Osteocyte (in vitro differentiated cells): ENCODE results near the gene PRKN. TPM values are rescaled to one million over a fixed set of nuclear protein-coding genes. Genes with fewer than 3 reads are reported as not detected.

Experiments
- DNase-seq: peaks from one replicate; pipeline ENCODE4 v3.0.0; 2021; ENCODE audit warnings: mixed read lengths; ENCODE audit not compliant: unreplicated experiment; ENCODE audit errors: extremely low spot score
- H3K27ac Mint-ChIP-seq: one replicate; pipeline ENCODE4 v1.8.0; 2021; ENCODE audit warnings: mild to moderate bottlenecking, mixed read lengths; ENCODE audit not compliant: unreplicated experiment
- H3K27me3 Mint-ChIP-seq: one replicate; pipeline ENCODE4 v1.8.0; 2021; ENCODE audit warnings: mixed read lengths; ENCODE audit not compliant: unreplicated experiment
- H3K36me3 Mint-ChIP-seq: one replicate; pipeline ENCODE4 v1.8.0; 2021; ENCODE audit warnings: mixed read lengths; ENCODE audit not compliant: unreplicated experiment
- H3K4me1 Mint-ChIP-seq: one replicate; pipeline ENCODE4 v1.8.0; 2021; ENCODE audit warnings: mixed read lengths; ENCODE audit not compliant: unreplicated experiment
- H3K4me3 Mint-ChIP-seq: one replicate; pipeline ENCODE4 v1.8.0; 2021; ENCODE audit warnings: mild to moderate bottlenecking, moderate library complexity, mixed read lengths; ENCODE audit not compliant: unreplicated experiment
- H3K9me3 Mint-ChIP-seq: one replicate; pipeline ENCODE4 v1.8.0; 2021; ENCODE audit warnings: mixed read lengths; ENCODE audit not compliant: unreplicated experiment
- total RNA-seq: library from RNA; stranded (reverse); gene quantifications from 2 replicates; pipeline ENCODE4 v1.2.1, GENCODE V29; 2021
- TF ChIP-seq, protein P1 (sequence below): fragments of 200-600 bp; sonication (generic); IDR thresholded peaks from 2 replicates; pipeline ENCODE4 v1.5.0; 2021; ENCODE audit warnings: antibody characterized with exemption, mild to moderate bottlenecking, moderate library complexity

The PRKN gene
- total RNA-seq, 1 donor from 2014 or later, result 13.4 TPM

GRCh38 chr6:162666246-162666645 lies 61.3 kb downstream of the PRKN start:
- Mint-ChIP-seq H3K4me1 (peaks cover 9% of the 10 kb centered on the region), H3K36me3 (peaks cover 5% of the 10 kb centered on the region), H3K27ac (no peak overlapping the region), H3K4me3 (no peak overlapping the region), H3K27me3 (no peaks in the 10 kb centered on the region), H3K9me3 (peaks cover 8% of the 10 kb centered on the region)
- no peak for DNase-seq
- TF ChIP-seq, protein P1, sequence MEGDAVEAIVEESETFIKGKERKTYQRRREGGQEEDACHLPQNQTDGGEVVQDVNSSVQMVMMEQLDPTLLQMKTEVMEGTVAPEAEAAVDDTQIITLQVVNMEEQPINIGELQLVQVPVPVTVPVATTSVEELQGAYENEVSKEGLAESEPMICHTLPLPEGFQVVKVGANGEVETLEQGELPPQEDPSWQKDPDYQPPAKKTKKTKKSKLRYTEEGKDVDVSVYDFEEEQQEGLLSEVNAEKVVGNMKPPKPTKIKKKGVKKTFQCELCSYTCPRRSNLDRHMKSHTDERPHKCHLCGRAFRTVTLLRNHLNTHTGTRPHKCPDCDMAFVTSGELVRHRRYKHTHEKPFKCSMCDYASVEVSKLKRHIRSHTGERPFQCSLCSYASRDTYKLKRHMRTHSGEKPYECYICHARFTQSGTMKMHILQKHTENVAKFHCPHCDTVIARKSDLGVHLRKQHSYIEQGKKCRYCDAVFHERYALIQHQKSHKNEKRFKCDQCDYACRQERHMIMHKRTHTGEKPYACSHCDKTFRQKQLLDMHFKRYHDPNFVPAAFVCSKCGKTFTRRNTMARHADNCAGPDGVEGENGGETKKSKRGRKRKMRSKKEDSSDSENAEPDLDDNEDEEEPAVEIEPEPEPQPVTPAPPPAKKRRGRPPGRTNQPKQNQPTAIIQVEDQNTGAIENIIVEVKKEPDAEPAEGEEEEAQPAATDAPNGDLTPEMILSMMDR, result no peak

DNA sequence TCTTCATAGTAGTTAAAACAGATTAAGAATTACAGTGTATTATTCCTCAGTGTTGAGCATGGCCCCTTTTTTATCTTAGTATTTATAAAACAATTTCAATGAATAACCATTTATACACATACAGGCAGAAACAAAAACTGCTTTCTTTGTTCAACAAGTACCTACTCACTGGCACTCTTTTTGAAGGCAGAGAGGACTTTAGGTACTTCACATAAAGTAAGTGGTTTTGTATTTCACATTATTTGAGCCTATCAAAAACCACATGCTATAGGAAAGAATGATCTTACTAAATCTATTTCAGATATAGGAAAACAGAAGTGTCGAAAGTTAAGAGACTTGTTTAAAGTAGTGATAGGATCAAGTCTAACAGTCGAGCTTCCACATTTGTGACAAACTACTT lies 73.8 kb downstream of the PRKN start:
- peaks cover 10% of the 10 kb centered on the region for H3K9me3 Mint-ChIP-seq
- H3K36me3 Mint-ChIP-seq, result no peaks in the 10 kb centered on the region
- H3K4me3 Mint-ChIP-seq, result no peak overlapping the region

GRCh38 chr6:162651505-162651904 lies 76.1 kb downstream of the PRKN start:
- TF ChIP-seq, protein P1, result no peak
- Mint-ChIP-seq H3K9me3 (peaks cover 6% of the 10 kb centered on the region), H3K27me3 (no peaks in the 10 kb centered on the region), H3K36me3 (no peaks in the 10 kb centered on the region), H3K27ac (no peak overlapping the region), H3K4me1 (peaks cover 8% of the 10 kb centered on the region), H3K4me3 (no peak overlapping the region)
- no peak for DNase-seq

More for the DNA sequence above, 73.8 kb downstream of the PRKN start:
- TF ChIP-seq, protein P1, result no peak
- H3K27ac Mint-ChIP-seq, result no peak overlapping the region
- DNase-seq, result no peak
- H3K27me3 Mint-ChIP-seq, result no peaks in the 10 kb centered on the region
- H3K4me1 Mint-ChIP-seq, result peaks cover 6% of the 10 kb centered on the region

DNA sequence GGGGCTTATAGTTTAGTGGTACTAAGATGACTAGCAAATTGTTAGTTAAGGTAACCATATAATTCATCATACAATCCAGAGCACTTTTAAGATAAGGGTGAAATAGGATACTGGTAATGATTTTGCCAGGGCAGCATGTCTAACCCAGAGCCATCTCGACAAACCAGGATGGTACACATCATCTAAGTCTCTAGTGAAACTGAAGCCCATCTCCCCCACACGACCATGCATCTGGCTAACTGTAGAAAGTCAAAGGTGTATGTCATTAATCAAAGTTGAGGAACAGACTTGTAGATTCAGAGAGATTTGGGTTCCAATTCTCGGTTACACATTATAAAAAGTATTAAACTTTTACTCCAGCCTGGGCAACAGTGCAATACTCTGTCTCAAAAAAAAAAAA lies 78.3 kb downstream of the PRKN start:
- Mint-ChIP-seq H3K4me3 (no peak overlapping the region), H3K4me1 (peaks cover 8% of the 10 kb centered on the region), H3K27me3 (no peaks in the 10 kb centered on the region), H3K9me3 (no peaks in the 10 kb centered on the region), H3K36me3 (no peaks in the 10 kb centered on the region), H3K27ac (no peak overlapping the region)
- no peak for DNase-seq
- TF ChIP-seq, protein P1, result no peak

GRCh38 chr6:162644153-162644552 lies 83.4 kb downstream of the PRKN start:
- no peak for DNase-seq
- Mint-ChIP-seq H3K9me3 (no peaks in the 10 kb centered on the region), H3K36me3 (no peaks in the 10 kb centered on the region), H3K4me1 (peaks cover 3% of the 10 kb centered on the region), H3K27ac (no peak overlapping the region), H3K27me3 (no peaks in the 10 kb centered on the region), H3K4me3 (no peak overlapping the region)
- TF ChIP-seq, protein P1, result no peak
